HepG2 (cell line): Measurements from ENCODE around the gene KCNH1. TPM values are rescaled to one million over a fixed set of nuclear protein-coding genes. Genes with fewer than 3 reads are reported as not detected.

Experiments
- ATAC-seq: fragments of 200-7000 bp; cut with Tn5 transposase; 3 replicates; pipeline ENCODE4 v1.9.1; 2020; ENCODE audit warnings: mild to moderate bottlenecking, moderate library complexity
- BruUV-seq: library from RNA; stranded (reverse); fragments of 400-500 nt; replicated peaks from 2 replicates; lab custom pipeline; 2021; lab: Mats Ljungman, UMichigan
- CTCF ChIA-PET: fragments of 300-600 bp; formaldehyde crosslinking; extraction: SDS; loops from one replicate; lab custom pipeline; 2021; ENCODE audit warnings: low total read pairs, inconsistent platforms, low intra/inter-chr PET ratio; lab: Yijun Ruan, JAX
- POLR2A ChIA-PET: fragments of 350-600 bp; sonication (Branson Sonifier 250); formaldehyde crosslinking; loops from one replicate; lab custom pipeline; 2020; ENCODE audit warnings: antibody characterized with exemption, inconsistent platforms; lab: Yijun Ruan, JAX
- DNase-seq: peaks from one replicate; pipeline ENCODE4 v3.0.0-alpha.2; 2015; ENCODE audit warnings: low spot score
- FAIRE-seq: peaks from 3 replicates; lab custom pipeline; 2011; peaks lifted over from hg19 to GRCh38; lab: Jason Lieb, UNC
- H2AFZ ChIP-seq: one replicate; pipeline ENCODE4 v1.6.1; 2011; ENCODE audit warnings: low read length, inconsistent platforms
- H3K27ac ChIP-seq: fragments of 300-600 bp; 3 replicates; pipeline ENCODE4 v1.8.0; 2011; ENCODE audit warnings: mixed run types, mild to moderate bottlenecking, mixed read lengths, low read length, inconsistent platforms; ENCODE audit not compliant: insufficient read depth; ENCODE audit errors: extremely low read length
- H3K27me3 ChIP-seq, 2 experiments: fragments of 200-600 bp in 1 of 2; 2 replicates in 1 of 2; 3 replicates in 1 of 2; pipeline versions ENCODE4 v1.6.0 to v1.8.0; 2011; ENCODE audit warnings: low read length in 2 of 2, mild to moderate bottlenecking in 2 of 2, moderate library complexity in 2 of 2, inconsistent platforms in 1 of 2; ENCODE audit not compliant: insufficient read depth in 2 of 2, control insufficient read depth in 1 of 2
- H3K36me3 ChIP-seq, 2 experiments: fragments of 200-600 bp in 1 of 2; replicated peaks in 1 of 2; 2 replicates in 1 of 2; 3 replicates in 1 of 2; pipeline versions ENCODE4 v1.5.1 to v1.8.0; 2011; ENCODE audit warnings: low read length in 2 of 2, inconsistent platforms in 1 of 2; ENCODE audit not compliant: insufficient read depth in 2 of 2, control insufficient read depth in 1 of 2
- H3K4me1 ChIP-seq: 2 replicates; pipeline ENCODE4 v1.5.1; 2012; ENCODE audit warnings: low read length, inconsistent platforms; ENCODE audit not compliant: insufficient read depth
- H3K4me2 ChIP-seq: 2 replicates; pipeline ENCODE4 v1.6.0; 2011; ENCODE audit warnings: low read depth, low read length, inconsistent platforms
- H3K4me3 ChIP-seq, 3 experiments: fragments of 200-600 bp in 1 of 3; sonication (generic), shearing (Covaris generic) in 1 of 3; replicated peaks in 1 of 3; 2 replicates each; pipeline ENCODE4 v1.5.1; 2011 to 2016; ENCODE audit warnings: low read length in 3 of 3, inconsistent platforms in 2 of 3, low read depth in 2 of 3, mild to moderate bottlenecking in 2 of 3, control low read depth in 1 of 3, mixed read lengths in 1 of 3; ENCODE audit not compliant: insufficient read depth in 1 of 3
- H3K79me2 ChIP-seq: one replicate; pipeline ENCODE4 v1.6.1; 2011; ENCODE audit warnings: low read length, inconsistent platforms; ENCODE audit not compliant: insufficient read depth
- H3K9ac ChIP-seq: 2 replicates; pipeline ENCODE4 v1.6.0; 2011; ENCODE audit warnings: mild to moderate bottlenecking, low read depth, low read length, inconsistent platforms; ENCODE audit not compliant: insufficient read depth
- H3K9me3 ChIP-seq: 2 replicates; pipeline ENCODE4 v1.5.1; 2012; ENCODE audit warnings: mild to moderate bottlenecking, low read length
- H4K20me1 ChIP-seq: 2 replicates; pipeline ENCODE4 v1.6.0; 2011; ENCODE audit warnings: inconsistent platforms, mild to moderate bottlenecking, low read length, moderate library complexity; ENCODE audit not compliant: insufficient read depth
- AGO2 ChIP-seq: fragments of 200-400 bp; formaldehyde crosslinking; optimal IDR thresholded peaks from 2 replicates; pipeline ENCODE3; 2017; ENCODE audit warnings: mild to moderate bottlenecking, low read depth, low read length, moderate library complexity
- AHR ChIP-seq: IDR thresholded peaks from 2 replicates; pipeline ENCODE4 v1.6.1; 2018; ENCODE audit warnings: missing genetic modification reagents, missing compliant biosample characterization
- CHD4 ChIP-seq: fragments of 200-600 bp; sonication (generic); IDR thresholded peaks from 2 replicates; pipeline ENCODE4 v1.7.0; 2017; ENCODE audit warnings: mild to moderate bottlenecking, low read length, borderline replicate concordance
- HDAC6 ChIP-seq: fragments of 200-600 bp; sonication (generic); IDR thresholded peaks from 2 replicates; pipeline ENCODE4 v1.7.0; 2017; ENCODE audit warnings: mild to moderate bottlenecking, antibody characterized with exemption, low read length, low read depth
- KAT7 ChIP-seq: IDR thresholded peaks from 2 replicates; pipeline ENCODE4 v1.6.1; 2018; ENCODE audit warnings: borderline replicate concordance, missing compliant biosample characterization
- PITX1 ChIP-seq: sonication (generic); formaldehyde crosslinking; IDR thresholded peaks from 2 replicates; pipeline ENCODE4 v1.5.1; 2020; ENCODE audit warnings: mild to moderate bottlenecking, missing genetic modification reagents
- RBM22 ChIP-seq: fragments of 200-400 bp; formaldehyde crosslinking; optimal IDR thresholded peaks from 2 replicates; pipeline ENCODE3; 2017; ENCODE audit warnings: mild to moderate bottlenecking, low read length, moderate library complexity
- TCF12 ChIP-seq, 2 experiments: fragments of 450-650 bp in 1 of 2; sonication (generic) in 1 of 2; formaldehyde crosslinking in 1 of 2; IDR thresholded peaks; 2 replicates each; pipeline versions ENCODE4 v1.6.1 to v1.8.0; 2017 to 2022; ENCODE audit warnings: antibody characterized with exemption in 1 of 2, mild to moderate bottlenecking in 1 of 2, missing genetic modification reagents in 1 of 2, moderate library complexity in 1 of 2
- TCF7 ChIP-seq: sonication (generic); IDR thresholded peaks from 2 replicates; pipeline ENCODE4 v1.6.1; 2016; ENCODE audit warnings: antibody characterized with exemption, low read depth
- ZBTB1 ChIP-seq: sonication (generic); formaldehyde crosslinking; IDR thresholded peaks from 2 replicates; pipeline ENCODE4 v1.4.0; 2020; ENCODE audit warnings: missing genetic modification reagents, borderline replicate concordance
- ZNF567 ChIP-seq: sonication (generic); formaldehyde crosslinking; IDR thresholded peaks from 2 replicates; pipeline ENCODE4 v1.8.1; 2023; ENCODE audit warnings: mild to moderate bottlenecking, missing genetic modification reagents, borderline replicate concordance
- WGBS: methylation state at CpG from one replicate; pipeline ENCODE4 v1.1.6; 2017; ENCODE audit warnings: low lambda C conversion rate; 5-methylcytosine and 5-hydroxymethylcytosine counted together
- in situ Hi-C: cut with HindIII; loops from 2 replicates; pipeline ENCODE4 v1.10.0; 2017; ENCODE audit warnings: low pct_unique_long_range_greater_than_20kb; ENCODE audit not compliant: extremely low pct_ligation_motif_present
- intact Hi-C: fragments of 100-400 bp; cut with micrococcal nuclease; formaldehyde crosslinking; loops from one replicate; pipeline ENCODE4 v1.10.0; 2022; ENCODE audit not compliant: unreplicated experiment
- polyA plus RNA-seq, 8 experiments: library from polyadenylated mRNA; depleted of rRNA in 3 of 8; stranded (reverse) in 7 of 8; unstranded in 1 of 8; fragments of >200 nt; fragmentation: Illumina TruSeq in 4 of 8; extraction: Trizol in 4 of 8; gene quantifications; 2 replicates each; pipeline versions ENCODE4 v1.2.1 to v1.2.3, GENCODE V29; 2011 to 2016; ENCODE audit warnings: low read depth in 4 of 8, missing spikeins in 1 of 8, mixed read lengths in 1 of 8; ENCODE audit not compliant: insufficient read depth in 1 of 8
- total RNA-seq, 5 experiments: library from RNA; depleted of rRNA; stranded (reverse); fragments of >200 nt; fragmentation: Illumina TruSeq; extraction: Trizol; gene quantifications; 2 replicates each; pipeline ENCODE4 v1.2.3, GENCODE V29; 2016; ENCODE audit warnings: low read depth in 1 of 5
- TF ChIP-seq, protein P1 (sequence below): sonication (generic); formaldehyde crosslinking; IDR thresholded peaks from 2 replicates; pipeline ENCODE4 v1.5.0; 2020; ENCODE audit warnings: mild to moderate bottlenecking, missing genetic modification reagents
- TF ChIP-seq, protein P2 (sequence below): fragments of 450-650 bp; IDR thresholded peaks from 2 replicates; pipeline ENCODE4 v1.6.1; 2016
- TF ChIP-seq, protein P3 (sequence below): sonication (generic); formaldehyde crosslinking; IDR thresholded peaks from 2 replicates; pipeline ENCODE4 v1.4.0; 2020; ENCODE audit warnings: missing genetic modification reagents, borderline replicate concordance

The KCNH1 gene
- total and polyA plus RNA-seq, 2 of the 13 experiments (the other 11 are each of a cell fraction or from before 2014, with no cell fraction given): not detected

- CTCF ChIA-PET: no interaction called here
- in situ Hi-C loops: no loop called here
- no peak for ATAC-seq
- H4K20me1 ChIP-seq: no peaks in the 10 kb centered on the region
- intact Hi-C loops: no loop called here
- TF ChIP-seq, protein P1, sequence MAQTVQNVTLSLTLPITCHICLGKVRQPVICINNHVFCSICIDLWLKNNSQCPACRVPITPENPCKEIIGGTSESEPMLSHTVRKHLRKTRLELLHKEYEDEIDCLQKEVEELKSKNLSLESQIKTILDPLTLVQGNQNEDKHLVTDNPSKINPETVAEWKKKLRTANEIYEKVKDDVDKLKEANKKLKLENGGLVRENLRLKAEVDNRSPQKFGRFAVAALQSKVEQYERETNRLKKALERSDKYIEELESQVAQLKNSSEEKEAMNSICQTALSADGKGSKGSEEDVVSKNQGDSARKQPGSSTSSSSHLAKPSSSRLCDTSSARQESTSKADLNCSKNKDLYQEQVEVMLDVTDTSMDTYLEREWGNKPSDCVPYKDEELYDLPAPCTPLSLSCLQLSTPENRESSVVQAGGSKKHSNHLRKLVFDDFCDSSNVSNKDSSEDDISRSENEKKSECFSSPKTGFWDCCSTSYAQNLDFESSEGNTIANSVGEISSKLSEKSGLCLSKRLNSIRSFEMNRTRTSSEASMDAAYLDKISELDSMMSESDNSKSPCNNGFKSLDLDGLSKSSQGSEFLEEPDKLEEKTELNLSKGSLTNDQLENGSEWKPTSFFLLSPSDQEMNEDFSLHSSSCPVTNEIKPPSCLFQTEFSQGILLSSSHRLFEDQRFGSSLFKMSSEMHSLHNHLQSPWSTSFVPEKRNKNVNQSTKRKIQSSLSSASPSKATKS (CRISPR knock-in tag): no peak
- TF ChIP-seq, protein P2, sequence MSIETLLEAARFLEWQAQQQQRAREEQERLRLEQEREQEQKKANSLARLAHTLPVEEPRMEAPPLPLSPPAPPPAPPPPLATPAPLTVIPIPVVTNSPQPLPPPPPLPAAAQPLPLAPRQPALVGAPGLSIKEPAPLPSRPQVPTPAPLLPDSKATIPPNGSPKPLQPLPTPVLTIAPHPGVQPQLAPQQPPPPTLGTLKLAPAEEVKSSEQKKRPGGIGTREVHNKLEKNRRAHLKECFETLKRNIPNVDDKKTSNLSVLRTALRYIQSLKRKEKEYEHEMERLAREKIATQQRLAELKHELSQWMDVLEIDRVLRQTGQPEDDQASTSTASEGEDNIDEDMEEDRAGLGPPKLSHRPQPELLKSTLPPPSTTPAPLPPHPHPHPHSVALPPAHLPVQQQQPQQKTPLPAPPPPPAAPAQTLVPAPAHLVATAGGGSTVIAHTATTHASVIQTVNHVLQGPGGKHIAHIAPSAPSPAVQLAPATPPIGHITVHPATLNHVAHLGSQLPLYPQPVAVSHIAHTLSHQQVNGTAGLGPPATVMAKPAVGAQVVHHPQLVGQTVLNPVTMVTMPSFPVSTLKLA: no peak
- TF ChIP-seq RBM22: no peak
- no peak for TF ChIP-seq KAT7
- TF ChIP-seq CHD4: no peak
- no peak for TF ChIP-seq AHR (CRISPR knock-in tag)
- TF ChIP-seq, protein P3, sequence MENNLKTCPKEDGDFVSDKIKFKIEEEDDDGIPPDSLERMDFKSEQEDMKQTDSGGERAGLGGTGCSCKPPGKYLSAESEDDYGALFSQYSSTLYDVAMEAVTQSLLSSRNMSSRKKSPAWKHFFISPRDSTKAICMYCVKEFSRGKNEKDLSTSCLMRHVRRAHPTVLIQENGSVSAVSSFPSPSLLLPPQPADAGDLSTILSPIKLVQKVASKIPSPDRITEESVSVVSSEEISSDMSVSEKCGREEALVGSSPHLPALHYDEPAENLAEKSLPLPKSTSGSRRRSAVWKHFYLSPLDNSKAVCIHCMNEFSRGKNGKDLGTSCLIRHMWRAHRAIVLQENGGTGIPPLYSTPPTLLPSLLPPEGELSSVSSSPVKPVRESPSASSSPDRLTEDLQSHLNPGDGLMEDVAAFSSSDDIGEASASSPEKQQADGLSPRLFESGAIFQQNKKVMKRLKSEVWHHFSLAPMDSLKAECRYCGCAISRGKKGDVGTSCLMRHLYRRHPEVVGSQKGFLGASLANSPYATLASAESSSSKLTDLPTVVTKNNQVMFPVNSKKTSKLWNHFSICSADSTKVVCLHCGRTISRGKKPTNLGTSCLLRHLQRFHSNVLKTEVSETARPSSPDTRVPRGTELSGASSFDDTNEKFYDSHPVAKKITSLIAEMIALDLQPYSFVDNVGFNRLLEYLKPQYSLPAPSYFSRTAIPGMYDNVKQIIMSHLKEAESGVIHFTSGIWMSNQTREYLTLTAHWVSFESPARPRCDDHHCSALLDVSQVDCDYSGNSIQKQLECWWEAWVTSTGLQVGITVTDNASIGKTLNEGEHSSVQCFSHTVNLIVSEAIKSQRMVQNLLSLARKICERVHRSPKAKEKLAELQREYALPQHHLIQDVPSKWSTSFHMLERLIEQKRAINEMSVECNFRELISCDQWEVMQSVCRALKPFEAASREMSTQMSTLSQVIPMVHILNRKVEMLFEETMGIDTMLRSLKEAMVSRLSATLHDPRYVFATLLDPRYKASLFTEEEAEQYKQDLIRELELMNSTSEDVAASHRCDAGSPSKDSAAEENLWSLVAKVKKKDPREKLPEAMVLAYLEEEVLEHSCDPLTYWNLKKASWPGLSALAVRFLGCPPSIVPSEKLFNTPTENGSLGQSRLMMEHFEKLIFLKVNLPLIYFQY (CRISPR knock-in tag): no peak
- TF ChIP-seq ZNF567 (CRISPR knock-in tag): no peak
- TF ChIP-seq PITX1 (CRISPR knock-in tag): no peak
- no peak for TF ChIP-seq ZBTB1 (CRISPR knock-in tag)
- TF ChIP-seq HDAC6: no peak
- TF ChIP-seq TCF12 (IDR thresholded peaks at IDR 0.05): no peak
- no peak for TF ChIP-seq TCF12 (CRISPR knock-in tag; IDR thresholded peaks at IDR 0.05)
- no peak for TF ChIP-seq TCF7
- TF ChIP-seq AGO2: no peak
- TF ChIP-seq, all 625 proteins: peak for 0
- H3K36me3 ChIP-seq: no peaks in the 10 kb centered on the region
- H3K4me2 ChIP-seq: no peak overlapping the region
- no peak overlapping the region for H3K4me3 ChIP-seq
- H3K27me3 ChIP-seq: no peaks in the 10 kb centered on the region
- no peak overlapping the region for H3K9ac ChIP-seq
- no peak overlapping the region for H3K27ac ChIP-seq
- H3K9me3 ChIP-seq: no peaks in the 10 kb centered on the region
- DNase-seq (no peak), FAIRE-seq (no peak)
- H3K79me2 ChIP-seq: no peaks in the 10 kb centered on the region
- 33% methylated on average over 9 of the region's 9 CpGs for WGBS
- H3K4me1 ChIP-seq: no peaks in the 10 kb centered on the region
- BruUV-seq: no TSS peak
- H2AFZ ChIP-seq: no peak overlapping the region
- POLR2A ChIA-PET: no interaction called here
These were observed 363.5 kb downstream of the KCNH1 start for GRCh38 chr1:210770396-210770984.
